ENCODE measurements around the gene FOXR1.
"Not testable (repeated sequence)": the region's sequence is repeated elsewhere in the genome, so short reads cannot be mapped to it uniquely, and the experiment has no call there.

The FOXR1 gene

GRCh38 chr11:118988280-118988679, 16.7 kb downstream of the FOXR1 start:
- in situ Hi-C loops (cut with MboI; ENCODE audit: low sequenced_read_pairs): no loop called here

- in situ Hi-C loops (cut with MboI; ENCODE audit: low sequenced_read_pairs): not testable (repeated sequence)
Observed at GRCh38 chr11:118991486-118992038, 20.0 kb downstream of the FOXR1 start.

GRCh38 chr11:118996926-118997626, 25.5 kb downstream of the FOXR1 start:
- in situ Hi-C loops (cut with MboI; ENCODE audit: low sequenced_read_pairs): no loop called here

GRCh38 chr11:118997627-118998387, 26.2 kb downstream of the FOXR1 start, which contains the start of gene CENATAC:
TSS of gene CENATAC (plus strand) at chr11:118998138. CDS start at chr11:118998198, 60 bp downstream.
- in situ Hi-C loops (cut with MboI; ENCODE audit: low sequenced_read_pairs): no loop called here

GRCh38 chr11:118998388-118998717, 26.8 kb downstream of the FOXR1 start:
- in situ Hi-C loops (cut with MboI; ENCODE audit: low sequenced_read_pairs): no loop called here

- in situ Hi-C loops (cut with MboI; ENCODE audit: low sequenced_read_pairs): no loop called here
Observed at GRCh38 chr11:118998822-118999221, 27.3 kb downstream of the FOXR1 start.

- in situ Hi-C loops (cut with MboI; ENCODE audit: low sequenced_read_pairs): no loop called here
Observed at GRCh38 chr11:119000906-119001305, 29.3 kb downstream of the FOXR1 start.

GRCh38 chr11:119006656-119007055, 35.1 kb downstream of the FOXR1 start:
- in situ Hi-C loops (cut with MboI; ENCODE audit: low sequenced_read_pairs): no loop called here

- in situ Hi-C loops (cut with MboI; ENCODE audit: low sequenced_read_pairs): no loop called here
Observed at GRCh38 chr11:119011476-119012053, 40.0 kb downstream of the FOXR1 start.

- in situ Hi-C loops (cut with MboI; ENCODE audit: low sequenced_read_pairs): no loop called here
Observed at GRCh38 chr11:119012629-119013170, 41.1 kb downstream of the FOXR1 start.

GRCh38 chr11:119014209-119014924, 42.8 kb downstream of the FOXR1 start:
- in situ Hi-C loops (cut with MboI; ENCODE audit: low sequenced_read_pairs): no loop called here

GRCh38 chr11:119015054-119015611, 43.6 kb downstream of the FOXR1 start:
- in situ Hi-C loops (cut with MboI; ENCODE audit: low sequenced_read_pairs): no loop called here

GRCh38 chr11:119016216-119017009, 44.9 kb downstream of the FOXR1 start:
- in situ Hi-C loops (cut with MboI; ENCODE audit: low sequenced_read_pairs): no loop called here

- in situ Hi-C loops (cut with MboI; ENCODE audit: low sequenced_read_pairs): not testable (repeated sequence)
Observed at GRCh38 chr11:119017377-119017776, 45.8 kb downstream of the FOXR1 start.

GRCh38 chr11:119018074-119018938, 46.7 kb downstream of the FOXR1 start, which contains the start of the genes RPS25 and TRAPPC4:
TSS of gene RPS25 (minus strand) at chr11:119018343. CDS start at chr11:119018284, 59 bp downstream.
TSS of gene TRAPPC4 (plus strand) at chr11:119018766. CDS start at chr11:119018796, 30 bp downstream.
- in situ Hi-C loops (cut with MboI; ENCODE audit: low sequenced_read_pairs): no loop called here

- in situ Hi-C loops (cut with MboI; ENCODE audit: low sequenced_read_pairs): no loop called here
Observed at GRCh38 chr11:119019996-119020395, 48.4 kb downstream of the FOXR1 start.

GRCh38 chr11:119021631-119022030, 50.1 kb downstream of the FOXR1 start:
- in situ Hi-C loops (cut with MboI; ENCODE audit: low sequenced_read_pairs): no loop called here

- in situ Hi-C loops (cut with MboI; ENCODE audit: low sequenced_read_pairs): no loop called here
Observed at GRCh38 chr11:119023741-119024140, 52.2 kb downstream of the FOXR1 start.

Data from HL-60/S4 (cell line).